ENCODE measurements around the gene TMCO4.

TMCO4 gene

GRCh38 chr1:19633106-19633505, 166.6 kb downstream of the TMCO4 start:
- no peak for TF ChIP-seq GATA1 (IDR thresholded peaks at IDR 0.05; ENCODE audit: low read depth, low read length)
- TF ChIP-seq POLR2A (IDR thresholded peaks at IDR 0.05; ENCODE audit: low read length), result no peak
- no peak for DNase-seq

Data from erythroblast (primary cell).